Measurements from ENCODE around the gene FAM53A. TPM values are rescaled to one million over a fixed set of nuclear protein-coding genes. Genes with fewer than 3 reads are reported as not detected.

FAM53A gene
- total and polyA plus RNA-seq, 2 of the 13 experiments (the other 11 are each of a cell fraction or from before 2014, with no cell fraction given): 0.48 to 1.1 TPM

DNA sequence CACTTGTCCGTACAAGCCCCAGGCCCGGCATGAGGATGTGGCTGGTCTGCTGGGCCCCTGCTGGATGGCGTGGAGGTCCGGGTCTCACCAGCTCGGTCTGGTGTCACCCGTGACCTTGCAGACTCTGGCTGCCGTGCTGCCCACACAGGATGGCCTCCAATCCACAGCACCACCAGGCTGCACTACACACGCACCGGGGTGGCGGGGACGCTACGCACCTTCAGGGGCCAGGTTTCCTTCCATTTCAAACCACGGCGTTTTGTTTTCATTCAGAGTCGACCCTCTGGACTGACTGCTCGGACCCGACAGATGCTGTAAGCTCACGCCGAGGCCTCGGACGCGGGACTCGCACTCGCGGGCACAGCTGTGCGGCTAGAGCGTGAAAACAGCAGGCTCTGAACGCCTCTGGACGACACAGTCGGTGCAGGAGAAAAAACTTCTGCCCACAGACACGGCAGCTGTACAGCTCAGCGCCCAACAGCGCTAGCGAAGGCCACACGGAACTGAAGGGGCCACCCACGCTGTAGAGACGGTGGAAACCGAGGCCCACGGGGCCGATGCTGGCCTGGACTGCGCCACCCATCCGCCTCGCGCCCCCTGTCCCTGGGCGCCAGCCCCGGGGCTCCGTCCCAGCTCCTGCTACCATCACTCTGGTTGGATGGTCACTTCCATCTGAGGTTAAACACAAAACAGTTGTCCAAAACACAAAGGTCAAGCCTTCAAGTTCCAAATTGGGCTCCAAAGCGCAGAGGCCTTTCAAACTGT, 40.0 kb downstream of the FAM53A start:
- ATAC-seq (no peak), FAIRE-seq (no peak), DNase-seq (ENCODE audit: low spot score) (no peak)
- H3K27ac ChIP-seq (ENCODE audit: extremely low read length, insufficient read depth, low read length): no peak overlapping the region
- intact Hi-C loops (cut with micrococcal nuclease; ENCODE audit: unreplicated experiment): no loop called here
- in situ Hi-C loops (cut with HindIII; ENCODE audit: extremely low pct_ligation_motif_present, low pct_unique_long_range_greater_than_20kb): no loop called here
- H2AFZ ChIP-seq (ENCODE audit: low read length): no peak overlapping the region
- no peak for TF ChIP-seq NFIC (IDR thresholded peaks at IDR 0.05; ENCODE audit: low read length)
- TF ChIP-seq, protein P1, sequence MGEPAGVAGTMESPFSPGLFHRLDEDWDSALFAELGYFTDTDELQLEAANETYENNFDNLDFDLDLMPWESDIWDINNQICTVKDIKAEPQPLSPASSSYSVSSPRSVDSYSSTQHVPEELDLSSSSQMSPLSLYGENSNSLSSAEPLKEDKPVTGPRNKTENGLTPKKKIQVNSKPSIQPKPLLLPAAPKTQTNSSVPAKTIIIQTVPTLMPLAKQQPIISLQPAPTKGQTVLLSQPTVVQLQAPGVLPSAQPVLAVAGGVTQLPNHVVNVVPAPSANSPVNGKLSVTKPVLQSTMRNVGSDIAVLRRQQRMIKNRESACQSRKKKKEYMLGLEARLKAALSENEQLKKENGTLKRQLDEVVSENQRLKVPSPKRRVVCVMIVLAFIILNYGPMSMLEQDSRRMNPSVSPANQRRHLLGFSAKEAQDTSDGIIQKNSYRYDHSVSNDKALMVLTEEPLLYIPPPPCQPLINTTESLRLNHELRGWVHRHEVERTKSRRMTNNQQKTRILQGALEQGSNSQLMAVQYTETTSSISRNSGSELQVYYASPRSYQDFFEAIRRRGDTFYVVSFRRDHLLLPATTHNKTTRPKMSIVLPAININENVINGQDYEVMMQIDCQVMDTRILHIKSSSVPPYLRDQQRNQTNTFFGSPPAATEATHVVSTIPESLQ (CRISPR knock-in tag; conservative IDR thresholded peaks at IDR 0.05): no peak
- TF ChIP-seq SOX13 (IDR thresholded peaks at IDR 0.05): no peak
- TF ChIP-seq SOX13 (CRISPR knock-in tag; conservative IDR thresholded peaks at IDR 0.05 in 1 of 2, IDR thresholded peaks at IDR 0.05 in 1 of 2): no peak
- no peak for TF ChIP-seq ZNF225 (CRISPR knock-in tag; IDR thresholded peaks at IDR 0.05)
- TF ChIP-seq TCF12 (IDR thresholded peaks at IDR 0.05): no peak
- no peak for TF ChIP-seq TCF12 (CRISPR knock-in tag; IDR thresholded peaks at IDR 0.05)
- POLR2A ChIA-PET: no interaction called here
- no peak overlapping the region for H3K4me2 ChIP-seq (ENCODE audit: low read depth, low read length)
- 73% methylated on average over 30 of the region's 48 CpGs for WGBS (ENCODE audit: low lambda C conversion rate)
- H3K4me1 ChIP-seq (ENCODE audit: insufficient read depth, low read length): peaks cover 8% of the 10 kb centered on the region
- no peaks in the 10 kb centered on the region for H3K36me3 ChIP-seq (replicated peaks in 1 of 2; ENCODE audit: control insufficient read depth in 1 of 2, insufficient read depth in 2 of 2, low read length in 2 of 2)
- no peak overlapping the region for H3K4me3 ChIP-seq (replicated peaks in 1 of 3; ENCODE audit: insufficient read depth in 1 of 3, low read depth in 2 of 3, low read length in 3 of 3)
- CTCF ChIA-PET (ENCODE audit: low intra/inter-chr PET ratio, low total read pairs): no interaction called here
- BruUV-seq (replicated peaks): no TSS peak
- peaks cover 0 to 6% of the 10 kb centered on the region in 2 experiments; a peak in 2 of 5 replicates for H3K27me3 ChIP-seq (ENCODE audit: control insufficient read depth in 1 of 2, insufficient read depth in 2 of 2, low read length in 2 of 2)
- no peaks in the 10 kb centered on the region for H3K79me2 ChIP-seq (ENCODE audit: insufficient read depth, low read length)
- no peak overlapping the region for H3K9ac ChIP-seq (ENCODE audit: insufficient read depth, low read depth, low read length)
- H3K9me3 ChIP-seq (ENCODE audit: low read length): no peaks in the 10 kb centered on the region
- H4K20me1 ChIP-seq (ENCODE audit: insufficient read depth, low read length): no peaks in the 10 kb centered on the region

Measured in HepG2 (cell line).